Keratinocyte (primary cell): Measurements from ENCODE around the gene MYH9.

ENCODE experiments used
- EZH2 ChIP-seq: IDR thresholded peaks from one replicate; pipeline ENCODE4 v1.6.1; 2012; ENCODE audit warnings: inconsistent platforms, mild to moderate bottlenecking, low read length, moderate library complexity
- TF ChIP-seq, protein P1 (sequence below), 3 experiments: IDR thresholded peaks in 1 of 3; conservative IDR thresholded peaks in 1 of 3; optimal IDR thresholded peaks in 1 of 3; 2 replicates in 2 of 3; 3 replicates in 1 of 3; pipeline versions ENCODE3 to v1.5.1; 2011; ENCODE audit warnings: low read length in 3 of 3, mild to moderate bottlenecking in 3 of 3, moderate library complexity in 2 of 3, control low read depth in 1 of 3, inconsistent platforms in 1 of 3; ENCODE audit not compliant: insufficient read depth in 2 of 3; ENCODE audit errors: extremely low read depth in 1 of 3

DNA sequence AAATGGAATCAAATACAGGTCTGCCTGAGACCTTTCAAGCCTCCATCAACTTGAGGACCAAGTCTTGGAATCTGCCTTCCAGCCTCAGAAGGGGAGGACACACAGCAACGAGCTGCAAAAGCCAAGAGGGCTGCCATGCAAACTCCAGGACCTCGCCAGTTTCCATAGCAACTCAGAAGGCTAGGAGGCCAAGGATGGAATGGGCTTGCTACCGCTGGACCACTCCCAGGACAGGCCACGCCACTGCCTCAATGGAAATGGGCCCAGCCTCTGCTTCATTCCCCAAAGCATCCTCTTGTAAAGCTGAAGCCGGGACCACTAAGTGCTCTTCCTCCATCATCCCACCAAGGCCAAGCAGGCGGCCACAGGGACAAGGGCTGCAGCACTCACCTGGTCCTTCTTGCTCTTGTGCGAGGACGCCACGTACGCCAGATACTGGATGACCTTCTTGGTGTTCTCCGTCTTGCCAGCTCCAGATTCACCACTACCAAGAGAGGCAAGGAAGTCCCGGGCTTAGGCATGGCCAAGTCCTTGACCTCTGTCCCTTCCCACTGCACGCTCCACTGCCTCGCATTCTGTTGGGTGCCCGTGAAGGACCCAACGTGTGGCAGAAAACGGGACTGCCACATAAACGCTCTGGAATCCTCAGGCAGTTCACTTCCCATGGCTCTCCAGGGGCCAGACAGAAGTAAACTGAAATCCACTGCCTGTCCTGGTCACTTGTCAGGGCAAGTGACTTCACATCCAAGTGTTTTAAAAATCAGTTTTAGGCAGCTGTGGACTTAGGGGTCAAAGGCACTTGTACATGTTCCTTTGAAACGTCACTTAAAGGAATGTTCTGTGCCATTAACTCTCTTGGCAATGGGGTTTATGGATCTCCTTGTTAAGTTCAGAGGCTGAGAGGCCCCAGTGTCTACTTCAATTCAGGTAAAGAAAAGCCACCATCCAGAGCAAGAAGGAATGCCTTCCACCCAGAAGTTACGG lies 61.3 kb downstream of the MYH9 start:
- TF ChIP-seq, protein P1, sequence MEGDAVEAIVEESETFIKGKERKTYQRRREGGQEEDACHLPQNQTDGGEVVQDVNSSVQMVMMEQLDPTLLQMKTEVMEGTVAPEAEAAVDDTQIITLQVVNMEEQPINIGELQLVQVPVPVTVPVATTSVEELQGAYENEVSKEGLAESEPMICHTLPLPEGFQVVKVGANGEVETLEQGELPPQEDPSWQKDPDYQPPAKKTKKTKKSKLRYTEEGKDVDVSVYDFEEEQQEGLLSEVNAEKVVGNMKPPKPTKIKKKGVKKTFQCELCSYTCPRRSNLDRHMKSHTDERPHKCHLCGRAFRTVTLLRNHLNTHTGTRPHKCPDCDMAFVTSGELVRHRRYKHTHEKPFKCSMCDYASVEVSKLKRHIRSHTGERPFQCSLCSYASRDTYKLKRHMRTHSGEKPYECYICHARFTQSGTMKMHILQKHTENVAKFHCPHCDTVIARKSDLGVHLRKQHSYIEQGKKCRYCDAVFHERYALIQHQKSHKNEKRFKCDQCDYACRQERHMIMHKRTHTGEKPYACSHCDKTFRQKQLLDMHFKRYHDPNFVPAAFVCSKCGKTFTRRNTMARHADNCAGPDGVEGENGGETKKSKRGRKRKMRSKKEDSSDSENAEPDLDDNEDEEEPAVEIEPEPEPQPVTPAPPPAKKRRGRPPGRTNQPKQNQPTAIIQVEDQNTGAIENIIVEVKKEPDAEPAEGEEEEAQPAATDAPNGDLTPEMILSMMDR (optimal IDR thresholded peaks at IDR 0.05 in 1 of 3, IDR thresholded peaks at IDR 0.05 in 1 of 3, conservative IDR thresholded peaks at IDR 0.05 in 1 of 3; ENCODE audit: extremely low read depth in 1 of 3, insufficient read depth in 2 of 3, low read length in 3 of 3), result no peak
- no peak for TF ChIP-seq EZH2
